ENCODE results near the gene KMT2C.

KMT2C gene

DNA sequence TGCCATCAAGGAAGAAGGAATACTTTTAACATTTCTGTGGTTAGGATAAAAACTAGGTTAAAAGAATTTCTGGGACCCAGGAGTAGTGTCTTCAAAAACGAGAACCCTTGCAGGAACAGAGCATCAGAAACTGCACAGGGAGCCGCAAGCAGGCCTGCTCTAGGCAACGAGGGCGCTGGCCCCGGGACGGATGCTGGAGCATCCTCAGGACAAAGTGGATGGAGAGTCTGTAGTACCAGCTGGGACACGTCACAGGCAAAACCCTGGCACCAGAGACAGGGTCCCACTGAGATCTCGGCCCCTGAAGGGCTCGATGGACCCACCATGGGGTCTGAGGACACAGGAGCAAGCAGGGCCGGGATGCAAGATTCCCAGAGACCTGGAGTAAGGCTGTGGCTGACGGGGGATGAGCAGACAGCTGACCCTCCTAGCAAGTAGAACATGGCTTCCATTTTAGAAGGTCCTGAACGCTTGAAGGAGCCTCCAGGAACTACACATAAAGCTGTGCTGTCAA, 303.8 kb downstream of the KMT2C start:
- DNase-seq = no peak

- no peak for DNase-seq
Measured at GRCh38 chr7:152130658-152131590, 304.9 kb downstream of the KMT2C start.

GRCh38 chr7:152129682-152130081, 306.1 kb downstream of the KMT2C start:
- no peak for DNase-seq

- no peak for DNase-seq
Measured at GRCh38 chr7:152128741-152129461, 306.9 kb downstream of the KMT2C start.

- no peak for DNase-seq
Measured at GRCh38 chr7:152128252-152128651, 307.6 kb downstream of the KMT2C start.

DNA sequence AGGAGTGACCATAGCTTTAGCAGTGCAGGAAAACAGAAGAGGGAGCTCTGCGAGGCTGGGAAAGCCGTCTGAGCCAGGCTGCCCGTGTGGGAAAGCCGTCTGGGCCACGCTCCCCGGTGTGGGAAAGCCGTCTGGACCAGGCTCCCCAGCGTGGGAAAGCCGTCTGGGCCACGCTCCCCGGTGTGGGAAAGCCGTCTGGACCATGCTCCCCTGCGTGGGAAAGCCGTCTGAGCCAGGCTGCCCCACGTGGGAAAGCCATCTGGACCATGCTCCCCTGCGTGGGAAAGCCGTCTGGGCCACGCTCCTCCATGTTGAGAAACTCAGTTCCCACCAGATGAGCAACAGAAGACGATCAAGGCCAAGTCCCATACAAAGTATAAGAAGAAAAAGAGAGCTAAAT, 308.6 kb downstream of the KMT2C start:
- DNase-seq = no peak

GRCh38 chr7:152126741-152127140, 309.1 kb downstream of the KMT2C start:
- no peak for DNase-seq

- DNase-seq = no peak
Measured at GRCh38 chr7:152122540-152122939, 313.3 kb downstream of the KMT2C start.

GRCh38 chr7:152121432-152121831, 314.4 kb downstream of the KMT2C start:
- no peak for DNase-seq

GRCh38 chr7:152120776-152121175, 315.0 kb downstream of the KMT2C start:
- no peak for DNase-seq

DNA sequence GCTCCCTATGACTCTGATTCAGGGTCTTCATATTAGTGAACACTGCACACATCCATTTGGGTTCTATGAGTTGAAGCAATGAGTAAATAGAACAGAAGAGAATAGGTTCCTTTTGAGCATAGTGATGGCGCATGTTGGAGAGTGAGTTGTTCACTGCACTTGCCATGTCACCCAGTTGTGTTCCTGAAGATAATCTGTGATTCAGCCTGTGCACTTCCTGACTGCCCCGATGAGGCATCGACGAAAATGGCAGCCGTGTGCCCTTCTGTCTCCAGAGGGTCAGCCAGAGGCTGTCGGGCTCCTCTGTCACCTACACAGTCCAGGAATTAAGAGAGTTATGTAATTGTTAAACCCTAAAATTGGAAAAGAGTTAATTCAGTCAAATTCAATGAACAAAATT, 315.6 kb downstream of the KMT2C start:
- DNase-seq = no peak

GRCh38 chr7:152117356-152117755, 318.4 kb downstream of the KMT2C start:
- no peak for DNase-seq

DNA sequence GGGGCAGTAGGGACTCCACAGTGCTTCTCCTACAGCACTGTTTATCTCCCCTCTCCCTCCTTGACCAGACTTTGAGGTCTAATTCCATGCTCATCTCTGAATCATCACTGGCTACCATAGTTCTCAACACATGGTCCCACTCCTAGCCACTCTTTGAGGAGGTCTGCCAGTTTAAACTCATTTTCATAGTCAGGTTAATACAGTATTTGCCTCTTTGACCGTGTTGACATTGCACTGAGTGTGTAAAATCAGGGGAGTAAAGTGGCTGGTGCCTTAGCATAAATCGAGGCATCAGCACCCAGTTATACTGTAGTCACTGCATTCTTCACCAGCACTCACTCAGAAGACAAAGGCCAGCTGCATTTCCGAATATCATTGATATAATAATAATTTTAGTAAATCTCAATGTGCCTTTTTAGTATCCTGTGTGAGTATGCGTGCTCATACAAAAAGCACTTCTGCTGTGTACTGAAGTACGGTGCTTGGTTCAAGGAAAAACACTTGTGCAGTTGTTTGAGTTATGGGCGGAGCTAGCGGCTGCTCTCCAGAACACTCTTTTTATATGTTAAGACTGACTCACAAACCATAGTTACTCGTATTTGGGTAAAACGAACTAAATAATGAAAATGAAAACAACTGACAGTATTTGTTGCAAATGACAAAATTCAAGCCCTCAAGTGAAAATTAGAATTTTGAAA, 320.6 kb downstream of the KMT2C start:
- peak in 1 of 3 experiments; percentile 37 for DNase-seq

- DNase-seq = no peak
Measured at GRCh38 chr7:152112829-152113228, 323.0 kb downstream of the KMT2C start.

GRCh38 chr7:152108359-152108758, 327.4 kb downstream of the KMT2C start:
- DNase-seq = peak in 1 of 3 experiments; percentile 18

DNA sequence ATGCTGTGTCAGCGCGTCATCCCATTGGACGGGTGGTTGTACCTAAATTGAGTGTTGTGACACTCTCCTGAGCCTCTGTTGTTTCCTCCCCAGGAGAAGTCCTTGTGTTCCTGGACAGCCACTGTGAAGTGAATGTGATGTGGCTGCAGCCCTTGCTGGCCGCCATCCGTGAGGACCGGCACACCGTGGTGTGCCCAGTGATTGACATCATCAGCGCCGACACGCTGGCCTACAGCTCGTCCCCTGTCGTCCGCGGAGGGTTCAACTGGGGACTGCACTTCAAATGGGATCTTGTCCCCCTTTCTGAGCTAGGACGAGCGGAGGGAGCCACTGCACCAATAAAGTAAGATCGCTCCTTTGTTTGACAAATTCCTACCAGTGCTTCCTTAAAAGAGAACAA, 327.9 kb downstream of the KMT2C start:
- DNase-seq = no peak

DNA sequence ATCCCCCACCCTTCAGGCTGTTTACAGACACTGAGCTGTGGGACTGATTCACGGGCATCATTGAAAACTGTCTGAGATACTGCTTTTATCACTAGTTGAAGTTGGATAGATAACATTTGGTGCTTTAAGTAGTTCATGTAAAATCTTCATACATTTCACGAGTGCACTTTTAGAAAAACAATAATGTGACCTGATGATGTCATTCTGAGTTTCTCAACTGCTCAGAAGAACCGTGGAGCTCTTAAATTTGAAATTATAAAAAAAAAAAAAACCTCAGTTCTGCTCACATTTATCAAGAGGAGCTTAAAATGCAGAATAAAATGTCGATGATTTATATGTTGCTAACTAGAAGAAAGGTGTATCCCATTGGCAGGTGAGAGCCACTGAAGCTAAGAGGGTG, 328.8 kb downstream of the KMT2C start:
- no peak for DNase-seq

GRCh38 chr7:152105205-152105604, 330.6 kb downstream of the KMT2C start:
- DNase-seq = no peak

DNA sequence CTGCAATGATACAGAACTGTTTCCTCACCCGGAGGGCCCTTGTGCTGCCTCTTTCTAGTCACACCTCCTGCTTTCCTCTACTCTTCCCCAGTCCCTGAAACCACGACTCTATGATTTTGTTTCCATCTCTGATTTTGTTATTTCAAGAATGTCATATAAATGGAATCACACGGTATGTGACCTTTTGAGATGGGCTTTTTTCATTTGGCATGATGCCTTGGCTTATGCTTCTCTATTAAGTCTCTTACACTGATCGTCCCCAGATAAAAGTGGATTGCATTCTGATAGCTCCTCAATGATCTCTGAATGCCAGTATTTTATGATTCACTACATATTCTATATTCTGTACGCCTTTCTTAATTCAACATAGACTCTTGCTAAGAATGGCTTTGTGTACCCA, 332.1 kb downstream of the KMT2C start:
- DNase-seq = no peak

DNA sequence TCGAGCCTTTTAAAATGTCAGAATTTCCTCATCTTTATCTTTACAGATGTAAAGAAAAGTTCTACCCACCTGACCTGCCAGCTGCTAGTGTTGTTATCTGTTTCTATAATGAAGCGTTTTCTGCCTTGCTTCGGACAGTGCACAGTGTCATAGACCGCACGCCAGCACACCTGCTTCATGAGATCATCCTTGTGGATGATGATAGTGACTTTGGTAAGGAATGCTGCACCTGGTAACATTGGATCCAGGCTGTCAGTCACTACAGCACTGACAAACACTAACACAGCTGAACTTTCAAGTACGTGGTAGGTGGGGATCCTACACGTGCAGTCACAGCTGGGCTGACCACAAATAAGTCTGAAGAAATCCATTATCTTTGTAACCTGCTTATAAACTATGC, 332.7 kb downstream of the KMT2C start:
- DNase-seq = no peak

DNA sequence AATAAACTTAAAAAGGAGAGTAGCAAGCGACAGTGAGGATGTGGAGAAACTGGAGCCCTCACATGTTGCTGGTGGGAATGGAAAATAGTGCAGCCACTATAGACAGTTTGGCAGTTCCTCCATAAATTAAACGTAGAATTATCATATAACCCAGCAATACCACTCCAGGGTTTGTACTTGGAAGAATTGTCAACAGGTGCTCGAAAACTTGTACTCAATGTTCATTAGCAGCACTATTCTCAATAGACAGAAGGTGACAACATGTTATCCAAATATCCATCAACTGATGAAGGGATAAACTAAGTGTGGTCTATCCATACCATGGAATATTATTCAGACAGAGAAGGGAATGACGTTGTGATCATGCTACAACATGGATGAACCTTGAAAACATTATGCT, 338.5 kb downstream of the KMT2C start:
- no peak for DNase-seq

- DNase-seq = no peak
Measured at GRCh38 chr7:152095771-152096170, 340.0 kb downstream of the KMT2C start.

GRCh38 chr7:152093717-152094116, 342.1 kb downstream of the KMT2C start:
- DNase-seq = no peak

All from NCI-H1417 (cell line).